Effector memory CD4-positive, alpha-beta T cell (primary cell): Measurements from ENCODE around the gene FANCB.

Experiments used
- DNase-seq, 3 donors: peaks; one replicate each; pipeline ENCODE4 v3.0.0-alpha.2; 2020
- H3K27ac ChIP-seq: 2 replicates; pipeline ENCODE4 v1.7.0; 2013; ENCODE audit warnings: mild to moderate bottlenecking, low read length, moderate library complexity; ENCODE audit not compliant: insufficient read depth, poor library complexity, severe bottlenecking
- H3K27me3 ChIP-seq: replicated peaks from 2 replicates; pipeline ENCODE4 v1.7.0; 2013; ENCODE audit warnings: mild to moderate bottlenecking, low read length; ENCODE audit not compliant: insufficient read depth, control insufficient read depth, poor library complexity, severe bottlenecking
- H3K36me3 ChIP-seq: 2 replicates; pipeline ENCODE4 v1.7.0; 2013; ENCODE audit warnings: mild to moderate bottlenecking, low read length, moderate library complexity; ENCODE audit not compliant: control insufficient read depth, insufficient read depth
- H3K4me1 ChIP-seq: 2 replicates; pipeline ENCODE4 v1.7.0; 2013; ENCODE audit warnings: low read length, mild to moderate bottlenecking; ENCODE audit not compliant: control insufficient read depth, insufficient read depth, poor library complexity, severe bottlenecking
- H3K4me3 ChIP-seq: 2 replicates; pipeline ENCODE4 v1.7.0; 2013; ENCODE audit warnings: low read length, low read depth, mild to moderate bottlenecking; ENCODE audit not compliant: insufficient read depth, poor library complexity, severe bottlenecking
- H3K9me3 ChIP-seq: 2 replicates; pipeline ENCODE4 v1.7.0; 2013; ENCODE audit warnings: mild to moderate bottlenecking, low read length, moderate library complexity; ENCODE audit not compliant: control insufficient read depth
- total RNA-seq, 3 donors: gene quantifications; one replicate each; lab custom pipeline; 2026; lab: John Stamatoyannopoulos, UW

The FANCB gene
- 3.1 to 3.7 (median 3.5) reads per million in 3 donors for total RNA-seq

GRCh38 chrX:14872851-14873675, at the start of gene FANCB, which contains the start of gene MOSPD2:
Gene FANCB (minus strand): TSS chrX:14873069. CDS start chrX:14865510, 7,559 bp downstream.
Gene MOSPD2 (plus strand): TSS chrX:14873421. CDS start chrX:14873529, 108 bp downstream.
- peak within 1 kb of the TSS; percentile 75 for H3K27ac ChIP-seq
- peak within 1 kb of the TSS; percentile 71 for H3K4me3 ChIP-seq
- H3K27me3 ChIP-seq, result no peaks in the 10 kb centered on the region
- no peaks in the 10 kb centered on the region for H3K4me1 ChIP-seq
- H3K36me3 ChIP-seq, result no peaks in the 10 kb centered on the region
- no peaks in the 10 kb centered on the region for H3K9me3 ChIP-seq
- DNase-seq, result peak; percentile 89 to 93 (median 91)

GRCh38 chrX:14922437-14922836, 49.6 kb upstream of the FANCB start:
- Histone ChIP-seq H3K9me3 (no peaks in the 10 kb centered on the region), H3K27me3 (no peaks in the 10 kb centered on the region), H3K4me1 (no peaks in the 10 kb centered on the region), H3K4me3 (no peak overlapping the region), H3K36me3 (no peaks in the 10 kb centered on the region), H3K27ac (no peak overlapping the region)
- no peak for DNase-seq

- Histone ChIP-seq H3K27me3 (no peaks in the 10 kb centered on the region), H3K36me3 (peaks cover 4% of the 10 kb centered on the region), H3K9me3 (no peaks in the 10 kb centered on the region), H3K4me1 (no peaks in the 10 kb centered on the region), H3K27ac (no peak overlapping the region), H3K4me3 (no peak overlapping the region)
- DNase-seq, result no peak
These were observed 47.3 kb upstream of the FANCB start for GRCh38 chrX:14920196-14920595.

- Histone ChIP-seq H3K36me3 (peaks cover 4% of the 10 kb centered on the region), H3K27ac (no peak overlapping the region), H3K4me3 (no peak overlapping the region), H3K9me3 (no peaks in the 10 kb centered on the region), H3K4me1 (no peaks in the 10 kb centered on the region), H3K27me3 (no peaks in the 10 kb centered on the region)
- no peak for DNase-seq
These were observed 46.5 kb upstream of the FANCB start for GRCh38 chrX:14919407-14919806.

GRCh38 chrX:14916017-14916674, 43.3 kb upstream of the FANCB start:
- no peak for DNase-seq
- no peaks in the 10 kb centered on the region for H3K9me3 ChIP-seq
- H3K4me1 ChIP-seq, result no peaks in the 10 kb centered on the region
- H3K27ac ChIP-seq, result no peak overlapping the region
- H3K4me3 ChIP-seq, result no peak overlapping the region
- no peaks in the 10 kb centered on the region for H3K27me3 ChIP-seq
- peaks cover 4% of the 10 kb centered on the region for H3K36me3 ChIP-seq

- Histone ChIP-seq H3K36me3 (peaks cover 4% of the 10 kb centered on the region), H3K9me3 (no peaks in the 10 kb centered on the region), H3K4me1 (no peaks in the 10 kb centered on the region), H3K4me3 (no peak overlapping the region), H3K27ac (no peak overlapping the region), H3K27me3 (no peaks in the 10 kb centered on the region)
- DNase-seq, result no peak
These were observed 42.7 kb upstream of the FANCB start for GRCh38 chrX:14915596-14915995.

GRCh38 chrX:14913241-14913640, 40.4 kb upstream of the FANCB start:
- H3K4me1 ChIP-seq, result no peaks in the 10 kb centered on the region
- H3K4me3 ChIP-seq, result no peak overlapping the region

GRCh38 chrX:14903891-14904290, 31.0 kb upstream of the FANCB start:
- no peaks in the 10 kb centered on the region for H3K4me1 ChIP-seq
- H3K9me3 ChIP-seq, result no peaks in the 10 kb centered on the region
- no peak overlapping the region for H3K4me3 ChIP-seq
- H3K36me3 ChIP-seq, result no peaks in the 10 kb centered on the region
- no peak for DNase-seq
- H3K27me3 ChIP-seq, result no peaks in the 10 kb centered on the region
- no peak overlapping the region for H3K27ac ChIP-seq

More at GRCh38 chrX:14913241-14913640, 40.4 kb upstream of the FANCB start:
- Histone ChIP-seq H3K36me3 (peaks cover 4% of the 10 kb centered on the region), H3K27me3 (no peaks in the 10 kb centered on the region), H3K9me3 (no peaks in the 10 kb centered on the region), H3K27ac (no peak overlapping the region)
- DNase-seq, result no peak

- no peaks in the 10 kb centered on the region for H3K9me3 ChIP-seq
- no peaks in the 10 kb centered on the region for H3K36me3 ChIP-seq
- no peaks in the 10 kb centered on the region for H3K4me1 ChIP-seq
- H3K27me3 ChIP-seq, result no peaks in the 10 kb centered on the region
- no peak overlapping the region for H3K4me3 ChIP-seq
- no peak for DNase-seq
- no peak overlapping the region for H3K27ac ChIP-seq
These were observed 29.7 kb upstream of the FANCB start for GRCh38 chrX:14902537-14902936.

GRCh38 chrX:14899607-14900006, 26.7 kb upstream of the FANCB start:
- no peaks in the 10 kb centered on the region for H3K27me3 ChIP-seq
- DNase-seq, result no peak

More at GRCh38 chrX:14899607-14900006, 26.7 kb upstream of the FANCB start:
- Histone ChIP-seq H3K9me3 (no peaks in the 10 kb centered on the region), H3K36me3 (no peaks in the 10 kb centered on the region), H3K4me1 (no peaks in the 10 kb centered on the region), H3K27ac (no peak overlapping the region), H3K4me3 (no peak overlapping the region)
